Stimulated activated naive CD8-positive, alpha-beta T cell treated with anti-CD3 and anti-CD28 coated beads, Interleukin-15, Interleukin-2, amounts not matched to agents 100 U/mL and 50 U/mL, for 24 hours (primary cell): ENCODE results near the gene KCNK16.

Experiments
- ATAC-seq: fragments of 150-1000 bp; cut with Tn5 transposase; one replicate; pipeline ENCODE4 v1.10.0; 2021
- DNase-seq: peaks from one replicate; pipeline ENCODE4 v3.0.0; 2021

The KCNK16 gene

DNA sequence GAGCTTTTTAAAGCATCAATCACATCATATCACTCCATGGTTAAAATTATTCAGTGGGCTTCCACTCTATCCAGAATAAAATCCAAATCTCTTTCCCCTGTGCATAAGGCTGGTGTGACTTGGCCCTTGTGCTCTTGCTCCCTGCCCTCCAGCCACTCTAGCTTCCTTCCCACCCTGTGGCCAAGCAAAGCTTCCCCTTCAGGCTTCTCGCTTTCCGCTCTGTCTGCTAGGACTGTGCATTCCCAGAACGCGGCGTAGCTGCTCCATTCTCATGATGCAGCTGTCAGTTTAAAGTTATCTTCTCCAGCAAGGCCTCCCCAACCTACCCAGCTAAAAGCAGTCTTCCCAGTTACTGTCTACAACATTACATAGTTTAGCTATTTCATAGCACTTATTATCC is 19.4 kb upstream of the KCNK16 start:
- ATAC-seq (no peak), DNase-seq (no peak)

DNA sequence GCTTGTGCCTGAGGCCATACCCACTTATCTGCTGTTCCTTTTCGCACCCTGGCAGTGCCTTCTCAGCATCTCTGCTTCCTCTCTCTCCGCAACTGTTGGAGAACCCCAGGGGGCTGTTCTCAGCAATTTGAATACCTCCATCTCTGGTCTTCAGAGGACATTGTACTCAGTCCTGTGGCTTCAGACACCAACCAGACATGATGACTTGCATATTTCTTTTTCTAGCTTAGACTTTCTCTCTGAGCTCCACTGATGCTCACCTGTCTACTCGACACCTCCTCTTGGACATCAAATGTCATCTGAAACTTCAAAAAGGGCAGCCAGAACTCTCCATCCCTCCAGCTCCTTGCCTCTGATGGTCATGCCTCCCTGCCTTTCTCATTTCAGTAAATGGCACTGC is 18.9 kb upstream of the KCNK16 start:
- ATAC-seq = no peak
- DNase-seq = no peak

DNA sequence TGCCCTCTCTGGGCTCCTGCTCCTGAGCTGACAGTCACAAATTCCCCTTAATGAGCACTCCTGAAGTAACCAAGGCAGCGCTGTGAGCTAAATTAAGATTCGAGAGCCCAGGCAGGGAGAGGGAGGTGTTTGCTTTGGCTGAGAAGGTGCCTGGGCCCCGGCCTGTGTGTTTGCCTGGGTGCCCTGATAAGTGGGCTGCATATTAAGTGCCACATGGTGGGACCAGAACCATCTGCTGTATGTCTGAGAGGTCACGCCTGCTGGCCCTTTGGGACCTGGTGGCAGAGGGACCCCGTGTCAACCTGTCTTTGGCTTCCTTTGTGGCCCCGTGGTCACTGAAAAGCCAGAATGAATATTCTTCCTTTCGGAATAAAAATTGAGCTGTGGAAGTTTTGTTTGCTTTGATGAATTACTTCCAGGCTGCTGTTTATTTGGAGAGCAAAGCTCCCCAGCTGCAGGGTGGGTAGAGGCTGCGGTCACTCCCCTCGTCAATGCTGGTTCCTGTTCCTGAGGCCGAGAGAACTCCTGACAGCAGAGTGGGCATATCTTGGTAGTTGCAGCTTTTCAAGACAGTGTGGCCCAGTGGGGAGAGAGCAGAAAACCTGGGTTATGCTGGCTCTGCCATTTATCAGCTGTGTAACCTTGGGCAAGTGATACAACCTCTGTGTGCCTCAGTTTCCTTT is 17.5 kb upstream of the KCNK16 start:
- ATAC-seq (no peak), DNase-seq (no peak)

DNA sequence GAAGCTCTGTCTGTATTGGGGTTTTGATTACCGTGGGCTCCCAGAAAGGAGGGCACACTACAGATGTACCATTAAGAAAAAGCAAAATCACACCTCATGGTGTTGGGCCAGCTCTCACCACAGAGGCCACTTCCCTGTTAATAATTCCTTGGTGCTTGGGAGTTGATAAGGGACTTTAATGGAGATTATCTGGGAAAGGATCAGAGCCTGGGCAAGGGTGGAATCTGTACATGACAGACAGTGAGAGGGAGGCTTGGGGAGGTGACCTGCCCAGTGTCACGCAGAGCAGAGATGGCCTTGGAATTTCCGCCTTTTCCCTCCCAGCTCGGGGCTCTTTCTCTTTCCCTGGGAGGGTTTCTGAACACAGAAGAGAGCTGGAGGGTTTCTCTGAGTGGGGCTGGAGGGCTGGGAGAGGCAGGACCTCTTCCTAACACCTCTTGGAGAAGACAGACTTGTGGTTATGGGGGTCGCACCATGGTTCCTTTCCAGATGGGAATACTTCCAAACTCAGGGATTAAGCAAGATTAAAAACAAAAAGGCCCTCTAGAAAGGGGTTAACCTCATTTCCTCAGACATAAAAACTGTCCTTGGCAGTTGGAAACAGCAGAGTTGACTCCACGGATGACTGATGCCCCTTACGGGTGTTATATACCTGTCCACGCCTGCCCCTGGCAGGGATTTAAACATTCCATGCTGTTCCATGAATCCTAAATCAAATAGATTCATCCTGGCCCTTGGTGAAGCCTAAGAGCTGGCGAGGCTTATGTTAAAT is 16.8 kb upstream of the KCNK16 start:
- ATAC-seq (no peak), DNase-seq (no peak)

DNA sequence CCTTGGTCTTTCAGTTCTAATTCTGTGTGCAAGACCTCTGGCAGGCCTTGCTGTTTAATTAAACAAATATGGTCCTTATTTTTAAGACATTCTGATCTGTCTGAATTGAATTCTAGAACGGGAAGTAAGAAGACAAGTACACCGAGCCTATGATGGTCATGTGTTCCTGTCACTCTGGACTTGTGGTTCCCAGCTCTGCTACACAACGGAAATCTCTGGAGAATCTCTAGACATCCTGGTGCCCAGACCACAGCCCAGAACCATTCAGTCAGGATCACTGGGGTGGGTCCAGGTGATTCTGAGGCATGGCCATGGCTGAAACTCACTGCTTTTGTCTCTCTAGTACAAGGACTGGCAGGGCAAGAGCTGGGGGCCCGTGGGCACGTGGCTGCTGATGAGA is 15.9 kb upstream of the KCNK16 start:
- ATAC-seq (no peak), DNase-seq (no peak)

DNA sequence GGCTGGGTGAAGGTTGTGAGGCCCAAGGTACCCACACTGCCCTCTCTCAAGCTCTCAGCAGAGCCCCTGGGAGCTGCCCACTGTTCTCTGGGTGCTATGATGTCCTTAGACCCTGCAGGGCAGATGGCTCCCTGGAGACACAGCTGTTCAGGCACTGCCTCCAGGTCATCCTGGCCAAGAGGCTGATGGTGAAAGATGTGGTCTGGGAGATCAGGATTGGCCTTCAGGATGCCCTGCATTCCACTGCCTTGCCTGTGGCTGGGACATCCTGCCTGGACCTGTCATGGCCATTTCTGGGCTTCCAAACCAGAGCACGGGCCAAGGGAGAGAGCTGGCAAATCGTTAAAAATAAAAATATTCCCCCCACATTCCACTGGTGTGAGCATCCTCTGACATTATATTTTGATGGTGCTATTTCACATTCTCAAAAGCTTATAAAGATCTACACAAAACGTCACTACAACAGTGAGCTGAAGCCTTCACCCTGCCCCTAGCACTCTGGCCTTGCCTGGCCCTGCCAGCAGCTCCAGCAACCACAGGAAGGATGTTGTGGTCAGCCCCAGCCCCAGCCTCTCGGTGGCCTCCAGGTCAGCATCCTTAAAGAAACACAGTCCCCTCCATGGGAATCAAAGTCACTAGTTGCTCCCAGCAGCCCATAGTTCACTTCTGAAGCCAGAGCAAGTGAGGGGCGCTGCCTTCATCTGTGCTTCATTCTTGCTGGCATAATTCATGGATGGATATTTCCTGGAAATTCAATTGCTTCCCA is 13.5 kb upstream of the KCNK16 start:
- DNase-seq = peak; percentile 15
- no peak for ATAC-seq

DNA sequence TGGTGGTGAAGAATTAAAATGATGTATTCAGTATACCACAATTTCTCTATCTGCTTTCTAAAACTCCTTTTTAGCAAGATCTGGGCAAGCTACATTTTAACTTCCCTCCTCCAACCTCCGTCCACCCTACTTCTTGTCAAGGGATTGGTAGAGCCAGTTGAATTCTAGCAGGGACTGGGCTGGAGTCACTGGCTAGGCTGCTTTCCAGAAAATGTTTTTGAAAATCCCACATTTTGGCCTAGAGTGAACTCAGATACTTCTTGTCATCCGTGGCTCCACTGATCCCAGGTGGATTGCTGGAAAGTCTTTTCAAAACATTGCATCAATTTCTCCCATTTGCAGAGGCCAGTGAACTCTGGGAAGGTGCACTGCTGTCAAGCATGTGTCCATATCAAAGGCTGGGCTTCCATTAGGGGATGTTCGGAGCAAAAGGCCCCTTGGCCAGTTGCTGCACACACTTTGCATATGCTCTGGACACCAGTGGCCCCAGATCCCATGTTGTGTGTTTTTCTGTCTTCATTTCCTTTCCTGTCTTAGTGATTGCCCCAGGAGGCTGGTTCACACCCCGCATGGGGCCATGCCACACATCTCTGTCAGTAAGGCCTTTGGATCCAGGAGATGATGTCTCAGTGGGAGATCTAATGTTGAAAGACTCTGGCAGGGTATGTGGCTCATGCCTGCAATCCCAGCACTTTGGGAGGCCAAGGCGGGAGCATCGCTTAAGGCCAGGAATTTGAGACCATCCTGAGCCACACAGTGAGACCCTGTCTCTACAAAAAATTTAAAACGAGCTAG is 11.3 kb upstream of the KCNK16 start:
- no peak for ATAC-seq
- no peak for DNase-seq

DNA sequence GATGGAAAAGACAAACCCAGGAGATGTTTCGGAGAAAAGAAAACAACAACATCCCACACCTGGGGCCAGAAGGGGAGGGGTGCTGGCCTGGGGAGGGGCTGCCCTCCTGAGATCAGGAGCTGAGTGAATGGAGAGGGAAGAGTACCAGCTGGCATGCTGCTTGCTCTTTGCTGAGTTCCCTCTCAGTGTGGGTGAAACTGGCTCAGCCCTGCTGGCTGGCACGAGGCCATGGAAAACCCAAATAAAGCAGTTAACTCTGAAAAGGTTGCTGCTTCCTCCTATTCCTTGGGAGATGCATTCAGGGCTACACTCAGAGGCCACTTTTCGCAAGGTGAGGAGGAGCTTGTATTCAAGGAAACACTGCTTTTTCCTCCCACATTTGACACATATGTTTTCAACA is 8.0 kb upstream of the KCNK16 start:
- no peak for ATAC-seq
- no peak for DNase-seq

DNA sequence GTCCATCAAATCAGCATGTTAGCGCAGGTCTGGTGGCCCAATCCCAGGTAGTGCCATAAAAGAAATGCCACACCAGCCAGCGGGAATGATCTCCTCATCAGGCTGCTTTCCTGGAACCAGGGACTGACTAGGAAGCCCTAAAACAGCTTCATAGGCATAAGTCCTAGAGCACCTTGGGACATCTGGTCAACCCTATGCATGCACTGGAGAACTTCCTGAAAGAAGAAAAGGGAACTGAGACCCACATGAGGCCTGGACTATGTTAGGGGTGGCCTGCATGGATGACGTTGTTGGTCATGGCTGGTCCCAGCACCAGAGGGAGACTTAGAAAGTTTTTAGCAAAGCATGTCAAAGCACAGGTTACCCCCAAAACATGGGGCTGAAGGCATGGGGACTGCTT is 7.6 kb upstream of the KCNK16 start:
- ATAC-seq (no peak), DNase-seq (no peak)

DNA sequence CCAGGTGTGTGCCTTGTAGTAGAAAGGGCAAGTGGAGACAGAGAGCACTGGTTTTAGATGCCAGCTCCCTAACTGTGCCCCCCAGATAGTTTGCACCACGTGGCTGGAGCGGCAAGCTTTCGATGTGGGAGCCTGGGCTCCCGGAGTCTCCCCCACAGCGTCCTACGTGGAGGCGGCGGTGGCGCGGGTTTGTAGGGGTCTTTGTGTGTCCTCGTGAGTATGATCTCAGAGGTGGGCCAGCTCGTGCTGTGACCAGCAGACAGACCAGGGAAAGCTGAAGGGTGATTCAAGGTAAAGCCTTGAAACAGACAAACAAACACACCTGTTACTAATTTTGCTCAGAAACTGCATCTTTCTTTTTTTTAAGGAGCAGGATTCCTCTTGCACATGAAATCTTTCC is 5.6 kb upstream of the KCNK16 start:
- ATAC-seq (no peak), DNase-seq (no peak)

DNA sequence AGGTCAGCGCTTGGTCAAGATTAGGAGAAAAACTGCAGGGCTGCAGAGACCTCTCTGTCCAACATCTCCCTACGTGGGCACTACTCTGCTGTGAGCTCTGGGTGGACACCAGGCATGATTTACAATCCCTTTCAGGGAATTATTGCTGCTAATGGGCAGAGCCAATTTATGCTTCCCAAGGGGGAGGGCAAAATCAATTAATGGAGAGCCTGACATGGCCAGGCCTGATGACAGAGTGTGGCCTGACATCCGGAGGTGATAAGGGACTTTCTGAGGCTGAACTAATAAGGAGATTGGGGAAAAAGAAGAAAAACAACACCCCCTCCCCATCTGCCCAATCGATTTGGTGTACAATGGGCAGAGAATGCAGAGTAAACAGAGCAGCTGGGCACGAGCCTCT is 5.0 kb upstream of the KCNK16 start:
- ATAC-seq (no peak), DNase-seq (no peak)

DNA sequence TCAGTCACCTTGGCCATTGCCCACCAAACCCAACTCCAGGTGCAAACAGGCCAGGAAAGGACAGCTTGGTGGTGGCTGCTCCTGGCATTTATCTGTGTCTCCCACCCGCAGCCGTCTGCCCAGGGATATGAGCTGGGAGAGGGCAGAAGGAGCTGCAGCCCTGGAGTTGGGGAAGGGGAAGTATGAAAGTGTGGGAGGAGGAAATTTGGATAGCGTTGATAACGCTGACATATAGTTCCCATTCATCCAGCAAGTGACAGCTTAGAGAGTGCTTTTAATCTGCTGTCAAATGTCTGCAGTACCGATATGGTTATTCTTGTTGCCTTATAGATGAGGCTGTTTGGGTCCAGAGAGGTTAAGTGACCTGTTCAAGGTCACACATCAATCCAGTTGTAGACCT is 741 bp downstream of the KCNK16 start:
- DNase-seq (no peak), ATAC-seq (no peak)

DNA sequence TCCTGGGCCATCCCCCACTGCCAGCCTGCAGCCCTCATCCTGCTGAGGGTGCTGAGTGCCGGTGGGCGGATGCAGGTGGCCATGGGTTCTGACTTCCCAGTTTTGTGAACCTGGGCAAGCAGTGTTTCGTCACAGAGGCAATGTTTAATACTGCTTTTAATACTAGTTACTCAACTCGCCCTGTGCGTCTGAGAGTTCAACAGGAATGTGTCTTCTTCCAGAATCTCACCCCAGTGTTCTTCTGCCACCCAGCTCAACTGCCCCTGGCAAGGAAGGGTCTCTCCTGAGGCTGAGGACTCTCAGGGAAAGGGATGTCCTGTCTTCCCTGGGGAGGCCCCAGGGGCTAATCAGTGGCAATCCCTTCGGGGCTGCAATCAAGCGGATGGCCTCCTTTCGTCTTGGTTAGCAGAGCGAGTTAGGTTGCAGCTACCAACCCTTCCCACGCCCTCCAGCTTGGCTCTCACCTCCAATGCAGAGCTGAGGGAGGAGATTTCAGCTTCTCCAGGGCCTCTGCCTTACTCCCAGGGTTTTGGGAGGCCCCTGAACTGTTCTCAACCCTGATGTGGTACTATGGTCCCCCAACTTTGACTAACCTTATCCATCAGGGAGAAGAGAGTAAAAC is 2.0 kb downstream of the KCNK16 start:
- DNase-seq (no peak), ATAC-seq (no peak)

DNA sequence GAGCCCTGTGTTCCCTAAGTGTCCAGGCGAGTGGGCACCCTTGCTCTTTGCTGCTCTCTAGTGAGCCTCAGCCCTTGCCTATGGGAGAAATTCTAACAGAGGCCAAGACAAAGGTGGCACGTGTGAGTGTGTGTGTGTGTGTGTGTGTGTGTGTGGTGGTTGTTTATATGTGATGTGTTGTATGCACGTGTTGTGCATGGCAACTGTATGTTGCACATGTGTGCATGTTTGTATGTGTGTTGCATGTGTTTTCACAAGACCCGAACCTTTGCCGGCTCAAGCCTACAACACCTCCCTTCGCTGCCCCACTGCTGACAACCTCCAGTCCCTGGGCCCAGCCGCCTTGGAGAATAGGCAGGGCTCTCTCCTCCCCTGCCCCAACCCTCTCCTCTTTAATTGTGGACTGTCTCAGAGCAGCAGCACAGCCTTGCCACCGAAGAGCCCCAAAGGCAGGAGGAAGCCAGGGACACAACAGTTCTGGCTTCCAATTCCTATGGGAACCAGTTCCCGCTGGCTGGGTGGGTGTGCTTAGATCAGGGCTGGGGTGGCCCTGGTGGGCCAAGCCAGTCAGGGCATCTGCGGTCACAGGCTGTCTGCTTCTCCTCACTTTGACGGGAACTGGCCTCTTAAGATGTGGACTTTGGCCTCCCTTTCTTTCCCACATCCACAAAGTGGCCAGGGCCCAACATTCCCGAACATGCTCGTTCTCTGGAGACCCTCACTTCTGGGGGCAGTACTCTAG is 2.7 kb downstream of the KCNK16 start:
- DNase-seq = no peak
- ATAC-seq = no peak

DNA sequence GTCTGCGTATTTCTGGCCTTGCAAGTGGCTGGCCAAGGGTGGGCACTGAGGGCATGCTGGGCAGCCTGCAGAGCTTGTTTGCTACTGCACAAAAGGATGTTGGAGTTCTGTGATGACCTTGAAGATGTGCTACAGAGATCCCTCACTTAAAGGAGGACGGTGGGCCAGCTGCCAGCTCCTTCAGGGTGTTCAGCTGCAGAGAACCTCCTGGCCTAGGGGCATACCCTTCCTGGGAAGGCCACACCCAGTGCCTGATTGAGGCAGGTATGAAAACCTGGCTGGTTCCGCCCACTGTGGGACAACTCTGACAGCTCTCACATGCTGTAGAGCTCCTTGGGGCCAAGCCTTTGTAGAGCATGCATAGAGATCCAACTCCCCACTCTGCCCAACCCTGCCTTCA is 5.2 kb downstream of the KCNK16 start:
- DNase-seq (no peak), ATAC-seq (no peak)

DNA sequence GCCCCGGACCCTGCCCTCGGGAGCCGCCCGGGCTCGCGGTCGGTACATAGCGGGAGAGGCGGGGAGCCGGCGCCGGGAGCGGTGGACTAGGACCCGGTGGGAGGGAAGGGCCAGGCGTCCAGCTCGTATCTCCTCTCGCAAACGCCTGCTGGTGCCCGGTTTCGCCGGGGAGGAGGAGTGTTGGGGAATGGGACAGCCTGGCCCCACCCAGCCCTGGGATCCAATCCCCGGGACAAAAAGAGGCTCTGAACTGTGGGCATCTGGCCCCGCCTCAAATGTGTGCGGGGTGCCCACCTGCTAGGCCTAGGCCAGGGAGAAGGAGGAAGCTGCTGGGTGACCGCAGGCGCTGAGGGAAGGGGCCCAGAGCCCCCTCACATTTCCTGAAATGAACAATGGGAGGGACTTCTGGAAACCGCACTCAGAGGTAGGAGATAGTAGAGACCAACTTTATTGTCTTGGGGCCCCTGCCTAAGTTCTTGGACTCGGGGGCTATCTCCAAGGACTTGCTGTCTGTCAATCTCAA is 8.2 kb downstream of the KCNK16 start, which contains the start of gene KCNK17:
TSS of gene KCNK17 (minus strand) at position 147 of the 523 bp plus-strand sequence. CDS start at position 48, 99 bp downstream.
- no peak for ATAC-seq
- no peak for DNase-seq

DNA sequence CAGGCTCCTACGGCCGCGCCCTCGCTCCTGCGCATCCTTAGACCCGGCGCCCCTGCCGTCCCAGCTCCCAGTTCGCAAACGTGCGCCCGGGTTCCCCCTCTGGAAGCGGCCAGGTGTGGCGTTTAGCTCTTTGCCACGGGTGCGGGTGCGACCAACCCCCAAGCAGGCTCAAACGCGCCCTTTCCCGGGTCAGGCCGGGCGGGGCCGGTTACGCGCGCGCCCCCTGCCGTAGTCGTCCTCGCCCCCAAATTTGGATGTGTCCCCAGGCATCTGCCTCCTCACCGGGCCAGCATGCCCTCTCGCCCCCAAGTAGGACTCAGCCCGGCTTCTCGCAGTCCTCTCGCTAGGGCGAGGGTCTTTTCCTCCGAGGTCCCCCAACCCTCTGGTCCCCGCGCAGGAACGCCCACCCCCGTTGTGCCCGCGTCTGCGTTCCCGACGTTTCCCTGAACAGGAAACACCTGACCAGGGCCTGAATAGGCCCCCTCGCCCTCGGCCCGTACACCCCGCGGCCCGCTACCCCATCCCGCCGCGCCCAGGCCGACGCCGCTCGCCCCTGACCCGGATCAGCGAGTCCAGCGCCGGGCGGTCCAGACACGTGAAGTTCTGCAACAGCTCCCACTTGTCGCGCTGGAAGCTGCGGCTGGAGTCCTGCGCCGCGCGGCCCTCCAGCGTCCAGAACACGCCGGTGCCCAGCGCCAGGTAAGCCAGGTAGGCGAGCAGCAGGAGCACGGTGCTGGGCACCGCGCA is 8.8 kb downstream of the KCNK16 start:
- peak; percentile 16 for DNase-seq
- no peak for ATAC-seq

DNA sequence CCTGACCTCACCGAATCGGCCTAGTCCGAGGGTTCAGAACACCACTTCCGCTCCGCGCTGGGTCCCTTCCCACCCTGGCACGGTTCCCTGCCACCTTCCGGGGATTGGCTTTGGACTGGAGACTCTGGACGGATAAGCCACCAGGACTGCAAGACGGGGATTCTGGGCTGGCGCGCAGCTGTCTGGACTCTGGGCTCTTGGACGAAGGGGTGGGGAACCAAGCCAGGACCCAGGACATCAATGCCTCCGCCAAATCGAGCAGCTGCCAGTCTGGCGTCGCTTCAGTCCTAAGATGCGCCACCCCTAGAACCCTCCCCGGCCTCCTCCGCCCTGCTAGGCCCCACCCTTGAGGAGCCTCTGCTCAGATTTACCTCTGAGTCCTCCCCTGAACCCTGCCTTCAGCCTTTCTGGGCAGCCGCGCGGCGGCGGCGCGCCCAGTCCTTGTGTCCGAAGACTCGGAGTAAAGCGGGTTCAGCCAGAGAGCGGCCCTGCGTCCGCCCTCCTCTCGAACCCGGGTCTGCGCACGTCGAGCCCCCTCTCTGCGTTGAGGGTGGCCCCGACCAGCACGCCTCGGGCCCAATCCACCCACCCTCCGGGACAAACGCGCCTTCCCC is 9.5 kb downstream of the KCNK16 start:
- DNase-seq = no peak
- ATAC-seq = no peak

DNA sequence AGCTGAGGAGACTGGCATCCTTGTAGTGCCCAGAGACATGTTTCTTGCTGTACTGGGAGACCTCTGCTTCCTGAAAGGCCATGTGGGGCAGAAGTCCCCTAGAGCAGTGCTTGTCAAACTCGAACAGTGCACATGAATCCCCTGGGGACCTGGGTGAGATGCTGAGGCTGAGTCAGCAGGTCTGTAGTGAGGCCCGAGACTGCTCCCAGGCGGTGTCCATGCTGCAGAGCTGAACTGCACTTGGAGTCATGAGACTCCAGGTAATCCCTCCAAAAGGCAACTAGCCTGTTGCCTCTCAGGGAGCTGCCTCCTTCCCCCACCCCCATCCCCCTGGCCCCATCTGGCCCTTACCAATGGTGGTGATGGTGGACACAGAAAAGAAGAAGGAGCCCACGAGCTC is 12.0 kb downstream of the KCNK16 start:
- DNase-seq = no peak
- ATAC-seq = no peak
